Neural progenitor cell (in vitro differentiated cells): Measurements from ENCODE around the gene TMEM30B.

Experiments
- EZH2 ChIP-seq: fragments of 200-600 bp; sonication (generic); IDR thresholded peaks from 2 replicates; pipeline ENCODE4 v1.6.1; 2017; ENCODE audit warnings: antibody characterized with exemption, mild to moderate bottlenecking, moderate library complexity
- TF ChIP-seq, protein P1 (sequence below): fragments of 200-600 bp; sonication (generic); IDR thresholded peaks from 2 replicates; pipeline ENCODE4 v1.5.1; 2017; ENCODE audit warnings: antibody characterized with exemption, mild to moderate bottlenecking

- TF ChIP-seq, protein P1, sequence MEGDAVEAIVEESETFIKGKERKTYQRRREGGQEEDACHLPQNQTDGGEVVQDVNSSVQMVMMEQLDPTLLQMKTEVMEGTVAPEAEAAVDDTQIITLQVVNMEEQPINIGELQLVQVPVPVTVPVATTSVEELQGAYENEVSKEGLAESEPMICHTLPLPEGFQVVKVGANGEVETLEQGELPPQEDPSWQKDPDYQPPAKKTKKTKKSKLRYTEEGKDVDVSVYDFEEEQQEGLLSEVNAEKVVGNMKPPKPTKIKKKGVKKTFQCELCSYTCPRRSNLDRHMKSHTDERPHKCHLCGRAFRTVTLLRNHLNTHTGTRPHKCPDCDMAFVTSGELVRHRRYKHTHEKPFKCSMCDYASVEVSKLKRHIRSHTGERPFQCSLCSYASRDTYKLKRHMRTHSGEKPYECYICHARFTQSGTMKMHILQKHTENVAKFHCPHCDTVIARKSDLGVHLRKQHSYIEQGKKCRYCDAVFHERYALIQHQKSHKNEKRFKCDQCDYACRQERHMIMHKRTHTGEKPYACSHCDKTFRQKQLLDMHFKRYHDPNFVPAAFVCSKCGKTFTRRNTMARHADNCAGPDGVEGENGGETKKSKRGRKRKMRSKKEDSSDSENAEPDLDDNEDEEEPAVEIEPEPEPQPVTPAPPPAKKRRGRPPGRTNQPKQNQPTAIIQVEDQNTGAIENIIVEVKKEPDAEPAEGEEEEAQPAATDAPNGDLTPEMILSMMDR, result no peak
- TF ChIP-seq EZH2, result no peak
These were observed 51.2 kb downstream of the TMEM30B start for GRCh38 chr14:61229981-61230380.
